IPS DF 6.9 (cell line): Measurements from ENCODE around the gene SOS1.
"Not testable (repeated sequence)": the region's sequence is repeated elsewhere in the genome, so short reads cannot be mapped to it uniquely, and the experiment has no call there.

Experiments used
- DNase-seq: peaks from one replicate; pipeline ENCODE4 v3.0.0-alpha.2; 2013; ENCODE audit warnings: low read depth, low spot score
- H3K27ac ChIP-seq: one replicate; pipeline ENCODE4 v1.5.1; 2013; ENCODE audit warnings: low read length, control low read depth
- H3K27me3 ChIP-seq: 2 replicates; pipeline ENCODE4 v1.6.1; 2013; ENCODE audit warnings: mild to moderate bottlenecking, low read length; ENCODE audit not compliant: control insufficient read depth, insufficient read depth
- H3K36me3 ChIP-seq: 2 replicates; pipeline ENCODE4 v1.6.1; 2013; ENCODE audit warnings: low read length; ENCODE audit not compliant: control insufficient read depth, insufficient read depth
- H3K4me1 ChIP-seq: 2 replicates; pipeline ENCODE4 v1.6.1; 2013; ENCODE audit warnings: low read length; ENCODE audit not compliant: control insufficient read depth, insufficient read depth
- H3K4me3 ChIP-seq: 2 replicates; pipeline ENCODE4 v1.5.1; 2013; ENCODE audit warnings: mild to moderate bottlenecking, low read length
- H3K9me3 ChIP-seq: 2 replicates; pipeline ENCODE4 v1.6.1; 2013; ENCODE audit warnings: low read length, inconsistent platforms; ENCODE audit not compliant: control insufficient read depth, insufficient read depth
- WGBS: extraction: QIAGEN DNeasy Blood & Tissue Kit; methylation state at CpG from one replicate; pipeline ENCODE4 v1.1.7; 2013; ENCODE audit warnings: mixed read lengths, missing lambda C conversion rate; ENCODE audit not compliant: insufficient read length, insufficient coverage; 5-methylcytosine and 5-hydroxymethylcytosine counted together

Gene SOS1

DNA sequence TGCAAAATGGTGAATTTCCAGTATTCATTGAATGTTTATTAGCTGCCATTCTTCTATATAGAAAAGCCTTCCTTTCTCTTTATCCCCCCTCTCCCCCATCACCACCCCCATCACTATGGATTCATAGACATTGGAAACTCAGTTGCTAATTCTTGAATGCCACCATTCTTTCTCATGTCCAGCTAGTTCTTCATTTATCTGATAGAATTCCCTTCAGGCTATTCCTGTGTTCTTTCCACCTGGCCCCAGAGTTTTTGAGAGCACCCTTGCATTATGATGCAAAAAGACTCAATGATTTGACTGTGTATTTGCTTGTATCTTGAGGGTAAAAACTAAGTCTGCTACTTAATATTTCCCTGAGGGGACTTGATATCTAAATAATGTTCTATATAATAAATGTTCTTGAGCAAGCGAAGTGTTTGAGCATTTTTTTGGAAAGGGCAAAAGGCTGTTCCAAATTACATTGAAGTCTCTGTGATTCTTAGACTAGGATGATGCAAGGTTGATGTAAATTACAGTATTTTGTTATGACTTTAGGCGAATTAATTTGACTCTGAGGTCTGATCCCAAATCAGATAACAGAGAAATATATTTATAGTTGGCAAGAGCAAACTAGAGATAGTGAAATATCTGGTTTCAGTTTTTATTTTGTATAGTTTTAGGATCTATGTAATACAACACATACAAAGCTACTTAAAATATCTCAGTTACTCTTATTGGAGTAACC is 18.8 kb upstream of the SOS1 start:
- DNase-seq, result no peak
- no peaks in the 10 kb centered on the region for H3K4me1 ChIP-seq
- no peak overlapping the region for H3K4me3 ChIP-seq
- no peaks in the 10 kb centered on the region for H3K9me3 ChIP-seq
- WGBS, result no CpG with 5 or more reads among the region's 2 CpGs
- no peaks in the 10 kb centered on the region for H3K27me3 ChIP-seq
- H3K36me3 ChIP-seq, result no peaks in the 10 kb centered on the region
- no peak overlapping the region for H3K27ac ChIP-seq

DNA sequence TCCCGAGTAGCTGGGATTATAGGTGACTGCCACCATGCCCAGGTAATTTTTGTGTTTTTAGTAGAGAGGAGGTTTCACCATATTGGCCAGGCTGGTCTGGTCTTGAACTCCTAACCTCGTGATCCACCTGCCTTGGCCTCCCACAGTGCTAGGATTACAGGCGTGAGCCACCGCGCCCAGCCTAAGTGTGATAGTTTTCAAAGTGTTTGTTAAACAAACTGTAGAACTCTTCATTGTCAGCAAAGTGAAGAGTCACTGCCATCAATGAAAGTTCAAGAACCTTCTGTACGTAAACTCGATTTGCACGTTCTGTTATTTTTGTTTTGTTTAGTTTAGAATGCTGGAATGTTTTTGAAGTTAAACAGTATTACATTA is 18.0 kb upstream of the SOS1 start:
- Histone ChIP-seq H3K36me3 (no peaks in the 10 kb centered on the region), H3K4me1 (no peaks in the 10 kb centered on the region), H3K9me3 (no peaks in the 10 kb centered on the region), H3K27ac (no peak overlapping the region), H3K27me3 (no peaks in the 10 kb centered on the region), H3K4me3 (no peak overlapping the region)
- DNase-seq, result no peak
- no CpG with 5 or more reads among the region's 8 CpGs for WGBS

DNA sequence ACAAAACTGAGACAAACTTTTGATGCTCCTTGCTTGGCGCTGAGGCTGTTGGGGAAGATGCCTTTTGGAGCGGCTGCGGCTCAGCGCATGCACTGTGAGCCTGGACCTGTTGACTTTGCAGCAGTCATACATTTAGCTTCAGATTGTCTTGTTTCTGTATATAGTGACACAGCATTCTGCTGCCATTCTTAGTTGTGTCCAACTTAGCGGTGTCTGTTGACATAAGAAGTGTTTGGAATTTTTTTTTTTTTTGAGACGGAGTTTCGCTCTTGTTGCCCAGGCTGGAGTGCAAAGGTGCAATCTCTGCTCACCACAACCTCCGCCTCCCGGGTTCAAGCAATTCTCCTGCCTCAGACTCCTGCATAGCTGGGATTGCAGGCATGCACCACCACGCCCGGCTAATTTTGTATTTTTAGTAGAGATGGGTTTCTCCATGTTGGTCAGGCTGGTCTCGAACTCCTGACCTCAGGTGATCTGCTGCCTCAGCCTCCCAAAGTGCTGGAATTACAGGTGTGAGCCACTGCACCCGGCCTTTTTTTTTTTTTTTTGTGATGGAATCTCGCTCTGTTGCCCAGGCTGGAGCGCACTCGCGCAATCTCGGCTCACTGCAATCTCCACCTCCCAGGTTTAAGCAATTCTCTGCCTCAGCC is 17.5 kb upstream of the SOS1 start:
- DNase-seq, result not testable (repeated sequence)
- WGBS, result no CpG with 5 or more reads among the region's 18 CpGs

DNA sequence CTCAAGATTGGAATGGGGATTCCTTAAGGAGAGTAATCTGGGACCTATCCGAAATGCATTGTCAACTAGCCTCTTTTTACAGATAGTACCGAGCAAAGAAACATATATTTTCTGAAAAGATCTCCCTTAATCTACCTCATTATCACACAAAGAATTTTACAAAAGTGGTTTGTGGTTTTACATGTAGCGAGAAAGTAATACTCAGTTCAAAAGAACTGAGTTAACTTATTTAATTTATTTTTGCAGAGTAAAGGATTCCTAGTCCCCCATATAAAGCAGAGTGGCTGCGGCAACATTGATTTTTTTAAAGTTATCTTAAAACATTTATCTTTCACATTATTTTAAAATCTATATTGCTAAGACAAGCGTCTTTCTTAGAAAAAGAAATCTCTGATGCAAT is 15.9 kb upstream of the SOS1 start:
- H3K4me1 ChIP-seq, result no peaks in the 10 kb centered on the region
- no peak for DNase-seq
- no peak overlapping the region for H3K27ac ChIP-seq
- no peaks in the 10 kb centered on the region for H3K27me3 ChIP-seq
- no peaks in the 10 kb centered on the region for H3K9me3 ChIP-seq
- no CpG with 5 or more reads among the region's 5 CpGs for whole genome bisulfite sequencing
- H3K4me3 ChIP-seq, result no peak overlapping the region
- no peaks in the 10 kb centered on the region for H3K36me3 ChIP-seq

More for the DNA sequence above, 17.5 kb upstream of the SOS1 start:
- not testable (repeated sequence) for H3K4me3 ChIP-seq, H3K27ac ChIP-seq, H3K9me3 ChIP-seq, H3K27me3 ChIP-seq, H3K36me3 ChIP-seq, H3K4me1 ChIP-seq

DNA sequence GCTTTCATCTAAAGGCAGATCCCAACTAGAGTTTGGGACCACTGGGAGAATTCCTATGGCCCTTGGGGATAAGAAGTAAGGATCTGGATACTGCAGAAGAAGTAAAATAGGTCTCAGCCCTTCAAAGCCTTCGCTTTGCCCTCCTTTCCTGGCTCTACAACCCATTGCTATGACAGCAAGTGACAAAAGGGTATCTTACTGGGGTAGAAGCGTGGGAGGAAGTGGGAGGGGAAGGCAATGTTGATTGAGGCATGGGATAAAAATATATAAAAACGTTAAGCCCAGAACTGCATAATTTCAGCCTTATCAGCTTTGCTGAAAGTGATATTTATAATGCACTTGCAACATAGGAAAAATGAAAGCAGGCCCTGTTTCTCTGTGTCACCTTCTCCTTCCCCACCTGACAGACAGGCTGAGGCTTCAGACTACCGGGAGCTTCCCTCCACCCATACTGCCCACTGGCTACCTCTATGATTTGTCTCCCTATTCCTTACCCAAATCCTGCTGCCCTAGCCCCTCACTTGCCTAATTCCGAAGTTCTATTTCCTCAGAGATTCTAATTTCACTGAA is 14.9 kb upstream of the SOS1 start:
- no peak for DNase-seq
- no peak overlapping the region for H3K27ac ChIP-seq
- no peaks in the 10 kb centered on the region for H3K4me1 ChIP-seq
- no peaks in the 10 kb centered on the region for H3K27me3 ChIP-seq
- H3K4me3 ChIP-seq, result no peak overlapping the region
- no CpG with 5 or more reads among the region's 5 CpGs for WGBS
- H3K9me3 ChIP-seq, result no peaks in the 10 kb centered on the region
- no peaks in the 10 kb centered on the region for H3K36me3 ChIP-seq

DNA sequence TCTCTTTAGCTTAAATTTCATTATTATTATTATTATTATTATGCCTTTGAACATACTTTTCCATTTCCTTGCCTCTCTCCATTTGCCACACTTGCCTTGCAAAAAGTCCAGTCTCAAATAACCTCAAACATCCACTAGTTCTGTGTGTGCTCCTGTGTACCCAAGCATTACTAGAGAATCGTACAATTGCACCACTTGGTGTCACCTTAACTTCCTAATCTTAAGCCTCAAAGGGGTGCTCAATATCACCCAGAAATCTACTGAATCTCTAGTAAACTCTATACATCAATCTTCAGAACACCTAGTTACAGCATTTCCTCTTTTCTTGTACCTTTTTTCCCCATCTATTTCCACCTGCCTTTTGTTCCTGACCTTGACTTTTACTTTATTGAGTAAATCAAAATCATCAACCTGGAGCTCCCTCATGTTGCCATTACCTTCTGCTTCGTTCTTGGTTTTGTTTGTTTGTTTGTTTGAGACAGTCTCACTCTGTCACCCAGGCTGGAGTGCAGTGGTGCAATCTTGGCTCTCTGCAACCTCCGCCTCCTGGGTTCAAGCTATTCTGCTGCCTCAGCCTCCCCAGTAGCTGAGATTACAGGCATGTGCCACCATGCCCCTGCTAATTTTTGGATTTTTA is 12.5 kb upstream of the SOS1 start:
- H3K4me3 ChIP-seq, result no peak overlapping the region
- H3K36me3 ChIP-seq, result no peaks in the 10 kb centered on the region
- H3K27me3 ChIP-seq, result no peaks in the 10 kb centered on the region
- no peaks in the 10 kb centered on the region for H3K9me3 ChIP-seq
- no CpG with 5 or more reads among the region's 3 CpGs for WGBS
- no peak overlapping the region for H3K27ac ChIP-seq
- H3K4me1 ChIP-seq, result no peaks in the 10 kb centered on the region
- DNase-seq, result no peak

DNA sequence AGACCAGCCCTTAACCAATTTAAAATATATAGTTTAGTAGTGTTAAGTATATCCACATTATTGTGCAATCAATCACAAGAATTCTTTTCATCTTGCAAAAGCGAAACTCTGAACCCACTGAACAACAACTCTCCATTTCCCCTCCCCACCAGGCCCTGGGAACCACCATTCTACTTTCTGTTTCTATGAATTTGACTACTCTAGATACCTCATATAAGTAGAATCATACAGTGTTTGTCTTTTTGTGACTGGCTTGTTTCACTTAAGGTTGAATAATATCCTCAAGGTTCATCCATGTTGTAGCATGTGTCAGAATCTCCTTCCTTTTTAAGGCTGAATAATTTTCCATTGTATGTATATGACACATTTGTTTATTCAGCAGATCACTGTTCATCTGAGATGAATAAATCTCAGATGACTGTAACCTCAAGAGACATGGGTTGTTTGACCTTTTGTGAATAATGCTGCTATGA is 8.1 kb upstream of the SOS1 start:
- Histone ChIP-seq H3K36me3 (no peaks in the 10 kb centered on the region), H3K27ac (no peak overlapping the region), H3K4me3 (no peak overlapping the region), H3K9me3 (no peaks in the 10 kb centered on the region), H3K27me3 (no peaks in the 10 kb centered on the region), H3K4me1 (no peaks in the 10 kb centered on the region)
- WGBS, result no CpG with 5 or more reads among the region's 1 CpG
- no peak for DNase-seq

DNA sequence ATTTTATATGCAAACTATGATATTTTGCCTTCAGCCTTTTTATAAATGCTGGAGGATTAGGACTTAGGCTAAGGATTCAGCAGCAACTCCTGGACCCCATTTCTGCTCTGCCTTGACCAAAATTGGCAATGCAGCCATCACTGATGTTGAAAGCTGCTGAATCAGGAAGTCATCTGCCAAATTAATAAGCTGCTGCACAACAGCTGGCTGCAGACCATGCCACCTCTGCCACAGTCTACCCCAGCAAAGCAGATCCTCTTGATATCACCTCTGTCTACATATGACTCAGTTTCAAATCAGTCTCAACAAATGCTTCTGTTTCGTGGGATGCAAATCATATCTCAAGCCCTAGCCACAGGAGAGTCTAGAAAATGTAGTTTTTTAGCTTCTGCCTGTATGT is 7.1 kb upstream of the SOS1 start:
- H3K4me1 ChIP-seq, result no peaks in the 10 kb centered on the region
- H3K27me3 ChIP-seq, result no peaks in the 10 kb centered on the region
- no peaks in the 10 kb centered on the region for H3K9me3 ChIP-seq
- DNase-seq, result no peak
- H3K27ac ChIP-seq, result no peak overlapping the region
- no peaks in the 10 kb centered on the region for H3K36me3 ChIP-seq
- no CpG with 5 or more reads among the region's 1 CpG for whole genome bisulfite sequencing
- no peak overlapping the region for H3K4me3 ChIP-seq

DNA sequence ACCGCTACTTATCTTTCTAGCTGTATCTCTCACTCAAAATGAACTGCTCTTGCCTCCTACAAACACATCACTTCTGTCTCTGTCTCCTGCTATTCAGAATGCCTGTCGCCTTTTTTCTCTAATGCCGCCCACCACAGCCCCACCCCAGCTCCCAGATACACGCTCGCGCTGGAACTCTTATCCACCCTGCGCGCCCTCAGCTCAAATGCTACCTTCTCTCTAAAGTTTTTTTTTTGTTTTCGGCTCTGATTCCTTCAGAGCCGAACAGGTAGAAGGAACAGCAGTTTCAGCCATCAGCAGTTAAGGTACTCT is 3.9 kb upstream of the SOS1 start:
- Histone ChIP-seq H3K4me3 (peak overlapping the region; percentile 51; the same call in 1 of the 2 replicates), H3K27me3 (no peaks in the 10 kb centered on the region), H3K9me3 (no peaks in the 10 kb centered on the region), H3K4me1 (no peaks in the 10 kb centered on the region), H3K36me3 (no peaks in the 10 kb centered on the region), H3K27ac (no peak overlapping the region)
- DNase-seq, result no peak
- WGBS, result no CpG with 5 or more reads among the region's 10 CpGs

DNA sequence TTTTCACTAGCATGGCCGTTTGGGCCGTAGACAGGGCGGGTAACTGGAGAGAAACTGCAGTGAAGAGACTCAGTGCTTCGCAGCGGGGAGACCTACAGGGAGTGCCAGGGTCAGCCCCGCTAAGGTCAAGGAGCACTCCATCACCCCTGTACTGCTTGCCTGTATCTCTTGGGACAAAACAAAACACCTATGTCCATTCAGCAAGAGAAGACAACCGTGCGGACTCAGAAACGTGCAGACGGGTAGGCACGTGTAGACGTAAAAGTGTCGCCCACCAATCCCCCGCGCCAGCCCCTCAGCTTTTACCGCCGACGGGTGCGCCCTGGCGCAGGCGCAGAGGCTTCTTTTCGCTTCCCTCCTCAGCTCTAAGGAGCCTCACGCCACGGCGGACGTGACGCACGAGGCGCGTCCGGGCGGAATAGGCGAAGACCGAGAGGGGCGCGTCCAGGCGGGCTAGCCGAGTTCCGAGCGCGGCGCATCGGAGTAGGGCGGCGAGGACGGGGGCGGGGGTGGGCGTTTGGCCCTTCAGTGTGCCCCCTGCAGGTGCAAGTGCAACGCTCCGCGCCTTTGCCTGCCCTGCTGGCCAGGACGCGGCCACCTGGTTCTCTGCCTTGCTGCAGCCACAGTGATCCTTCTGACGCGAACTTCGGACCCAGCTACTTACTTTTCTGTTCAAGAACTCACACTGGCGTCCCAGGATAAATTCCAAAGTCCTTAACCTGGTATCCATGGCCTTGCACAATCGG is 3.3 kb upstream of the SOS1 start:
- Histone ChIP-seq H3K36me3 (no peaks in the 10 kb centered on the region), H3K27me3 (no peaks in the 10 kb centered on the region), H3K4me1 (no peaks in the 10 kb centered on the region), H3K9me3 (no peaks in the 10 kb centered on the region), H3K4me3 (peak overlapping the region; percentile 57; the same call in 1 of the 2 replicates), H3K27ac (no peak overlapping the region)
- no CpG with 5 or more reads among the region's 58 CpGs for WGBS
- DNase-seq, result peak; percentile 95
